HepG2 (cell line): ENCODE data around the gene SYCE1L. TPM values are rescaled to one million over a fixed set of nuclear protein-coding genes. Genes with fewer than 3 reads are reported as not detected.

Experiments used
- ARID2 ChIP-seq: sonication (generic); formaldehyde crosslinking; IDR thresholded peaks from 2 replicates; pipeline ENCODE4 v1.8.1; 2022; ENCODE audit warnings: mild to moderate bottlenecking, missing genetic modification reagents, borderline replicate concordance
- ATF7-NPFF ChIP-seq: sonication (generic); formaldehyde crosslinking; IDR thresholded peaks from 2 replicates; pipeline ENCODE4 v1.8.1; 2023; ENCODE audit warnings: mild to moderate bottlenecking, low read depth, missing genetic modification reagents, moderate library complexity
- CBX1 ChIP-seq: IDR thresholded peaks from one replicate; pipeline ENCODE4 v1.6.1; 2016; ENCODE audit warnings: antibody characterized with exemption, low read depth
- HDAC6 ChIP-seq: fragments of 200-600 bp; sonication (generic); IDR thresholded peaks from 2 replicates; pipeline ENCODE4 v1.7.0; 2017; ENCODE audit warnings: mild to moderate bottlenecking, antibody characterized with exemption, low read length, low read depth
- HMGXB3 ChIP-seq: sonication (generic); formaldehyde crosslinking; IDR thresholded peaks from 2 replicates; pipeline ENCODE4 v1.4.0; 2020; ENCODE audit warnings: missing genetic modification reagents, borderline replicate concordance
- IKZF4 ChIP-seq: sonication (generic); formaldehyde crosslinking; IDR thresholded peaks from 2 replicates; pipeline ENCODE4 v1.5.1; 2020; ENCODE audit warnings: borderline replicate concordance, mild to moderate bottlenecking, low read depth, missing genetic modification reagents; ENCODE audit errors: not compliant biosample characterization
- JARID2 ChIP-seq: sonication (generic); formaldehyde crosslinking; IDR thresholded peaks from 2 replicates; pipeline ENCODE4 v1.8.1; 2023; ENCODE audit warnings: missing genetic modification reagents, inconsistent platforms; ENCODE audit not compliant: insufficient replicate concordance
- KDM1A ChIP-seq: IDR thresholded peaks from 2 replicates; pipeline ENCODE4 v1.6.1; 2016; ENCODE audit warnings: missing compliant biosample characterization
- MYPOP ChIP-seq: sonication (generic); formaldehyde crosslinking; IDR thresholded peaks from 2 replicates; pipeline ENCODE4 v1.8.1; 2023; ENCODE audit warnings: mild to moderate bottlenecking, moderate library complexity, missing genetic modification reagents
- NR2F6 ChIP-seq, 2 experiments: IDR thresholded peaks; 2 replicates each; pipeline ENCODE4 v1.6.1; 2016; ENCODE audit warnings: antibody characterized with exemption in 1 of 2, mild to moderate bottlenecking in 1 of 2
- TFDP1 ChIP-seq: IDR thresholded peaks from 2 replicates; pipeline ENCODE4 v1.6.1; 2016; ENCODE audit warnings: missing compliant biosample characterization, missing genetic modification reagents, borderline replicate concordance
- TIGD3 ChIP-seq: sonication (generic); formaldehyde crosslinking; IDR thresholded peaks from 2 replicates; pipeline ENCODE4 v1.5.1; 2020; ENCODE audit warnings: mild to moderate bottlenecking, missing genetic modification reagents, borderline replicate concordance
- TP53 ChIP-seq: sonication (generic); formaldehyde crosslinking; conservative IDR thresholded peaks from 2 replicates; pipeline ENCODE4 v1.4.0; 2020; ENCODE audit warnings: missing genetic modification reagents
- ZNF441 ChIP-seq: sonication (generic); formaldehyde crosslinking; IDR thresholded peaks from 2 replicates; pipeline ENCODE4 v1.7.0; 2021; ENCODE audit warnings: missing genetic modification reagents, borderline replicate concordance
- ZNF530 ChIP-seq: sonication (generic); formaldehyde crosslinking; IDR thresholded peaks from 2 replicates; pipeline ENCODE4 v1.5.0; 2020; ENCODE audit warnings: low read depth, mild to moderate bottlenecking, missing genetic modification reagents
- ZNF792 ChIP-seq: IDR thresholded peaks from 2 replicates; pipeline ENCODE4 v1.6.1; 2016
- polyA plus RNA-seq, 8 experiments: library from polyadenylated mRNA; depleted of rRNA in 3 of 8; stranded (reverse) in 7 of 8; unstranded in 1 of 8; fragments of >200 nt; fragmentation: Illumina TruSeq in 4 of 8; extraction: Trizol in 4 of 8; gene quantifications; 2 replicates each; pipeline versions ENCODE4 v1.2.1 to v1.2.3, GENCODE V29; 2011 to 2016; ENCODE audit warnings: low read depth in 4 of 8, missing spikeins in 1 of 8, mixed read lengths in 1 of 8; ENCODE audit not compliant: insufficient read depth in 1 of 8
- total RNA-seq, 5 experiments: library from RNA; depleted of rRNA; stranded (reverse); fragments of >200 nt; fragmentation: Illumina TruSeq; extraction: Trizol; gene quantifications; 2 replicates each; pipeline ENCODE4 v1.2.3, GENCODE V29; 2016; ENCODE audit warnings: low read depth in 1 of 5

Gene SYCE1L
- total and polyA plus RNA-seq, 2 of the 13 experiments (the other 11 are each of a cell fraction or from before 2014, with no cell fraction given) = 0.22 TPM; not detected in 1

- TF ChIP-seq NR2F6 (IDR thresholded peaks at IDR 0.05) = no peak
- no peak for TF ChIP-seq NR2F6 (CRISPR knock-in tag; IDR thresholded peaks at IDR 0.05)
- no peak for TF ChIP-seq IKZF4 (CRISPR knock-in tag)
- no peak for TF ChIP-seq CBX1
- no peak for TF ChIP-seq TP53 (CRISPR knock-in tag)
- TF ChIP-seq HMGXB3 (CRISPR knock-in tag) = no peak
- no peak for TF ChIP-seq KDM1A (CRISPR knock-in tag)
- peak; percentile 84; the same call in 1 of the 2 replicates for TF ChIP-seq TIGD3
- TF ChIP-seq JARID2 (CRISPR knock-in tag) = no peak
- TF ChIP-seq MYPOP (CRISPR knock-in tag) = no peak
- TF ChIP-seq ATF7-NPFF (CRISPR knock-in tag) = peak; percentile 75; the same call in 1 of the 2 replicates
- TF ChIP-seq ZNF792 (CRISPR knock-in tag) = no peak
- TF ChIP-seq ZNF441 (CRISPR knock-in tag) = no peak
- TF ChIP-seq ZNF530 (CRISPR knock-in tag) = no peak
- no peak for TF ChIP-seq ARID2 (CRISPR knock-in tag)
- TF ChIP-seq TFDP1 = no peak
- TF ChIP-seq HDAC6 = no peak
Observed at GRCh38 chr16:77191259-77191969, 7.8 kb upstream of the SYCE1L start (continued).
